A549 (cell line): ENCODE results near the gene ILRUN. TPM values are rescaled to one million over a fixed set of nuclear protein-coding genes. Genes with fewer than 3 reads are reported as not detected.
"Not testable (repeated sequence)": the region's sequence is repeated elsewhere in the genome, so short reads cannot be mapped to it uniquely, and the experiment has no call there.

Source experiments
- ATAC-seq, 2 experiments: fragments of 200-7000 bp in 1 of 2; fragments of >200 bp in 1 of 2; cut with Nextera tagmentation in 1 of 2; cut with Tn5 transposase in 1 of 2; 3 replicates each; pipeline versions ENCODE4 v1.8.0 to v1.9.1; 2018 to 2020; ENCODE audit warnings: mild to moderate bottlenecking in 1 of 2, moderate library complexity in 1 of 2
- CTCF ChIA-PET: fragments of 300-600 bp; sonication (Branson Sonifier 250); formaldehyde crosslinking; extraction: SDS; loops from one replicate; lab custom pipeline; 2021; ENCODE audit warnings: antibody characterized with exemption, inconsistent platforms; lab: Yijun Ruan, JAX
- POLR2A ChIA-PET: fragments of 350-600 bp; formaldehyde crosslinking; extraction: SDS; loops from one replicate; lab custom pipeline; 2021; ENCODE audit warnings: antibody characterized with exemption, inconsistent platforms; lab: Yijun Ruan, JAX
- DNase-seq, 2 experiments: peaks; one replicate each; pipeline versions ENCODE4 v3.0.0 to v3.0.0-alpha.2; 2011 to 2016; ENCODE audit warnings: low read depth in 1 of 2, low spot score in 1 of 2
- FAIRE-seq: peaks from 2 replicates; lab custom pipeline; 2011; peaks lifted over from hg19 to GRCh38; lab: Jason Lieb, UNC
- H3K27ac ChIP-seq, 2 experiments: fragments of >200 bp; sonication (Bioruptor Twin); formaldehyde crosslinking; 3 replicates each; pipeline ENCODE4 v1.5.1; 2016 to 2017
- H3K4me1 ChIP-seq: fragments of >200 bp; sonication (Bioruptor Twin); formaldehyde crosslinking; 3 replicates; pipeline ENCODE4 v1.6.1; 2016
- H3K4me2 ChIP-seq: fragments of >200 bp; sonication (Bioruptor Twin); formaldehyde crosslinking; 3 replicates; pipeline ENCODE4 v1.6.1; 2016
- H3K4me3 ChIP-seq: fragments of >200 bp; sonication (Bioruptor Twin); formaldehyde crosslinking; 3 replicates; pipeline ENCODE4 v1.5.1; 2016
- H3K9me3 ChIP-seq: fragments of >200 bp; sonication (Bioruptor Twin); formaldehyde crosslinking; 3 replicates; pipeline ENCODE4 v1.6.1; 2016
- BHLHE40 ChIP-seq: IDR thresholded peaks from 2 replicates; pipeline ENCODE4 v1.6.1; 2012; ENCODE audit warnings: low read depth, low read length, inconsistent platforms
- CEBPB ChIP-seq, 2 experiments: fragments of >200 bp in 1 of 2; sonication (Bioruptor Twin) in 1 of 2; formaldehyde crosslinking in 1 of 2; IDR thresholded peaks; 2 replicates each; pipeline ENCODE4 v1.6.1; 2012 to 2016
- CHD4 ChIP-seq: fragments of 200-600 bp; sonication (generic); IDR thresholded peaks from 2 replicates; pipeline ENCODE4 v1.6.1; 2016; ENCODE audit warnings: antibody characterized with exemption, mild to moderate bottlenecking, borderline replicate concordance
- ELK1 ChIP-seq: fragments of 150-350 bp; IDR thresholded peaks from 2 replicates; pipeline ENCODE4 v1.6.1; 2014; ENCODE audit warnings: low read depth, mild to moderate bottlenecking, low read length
- ESRRA ChIP-seq: fragments of 150-350 bp; IDR thresholded peaks from 2 replicates; pipeline ENCODE4 v1.6.1; 2014; ENCODE audit warnings: mild to moderate bottlenecking, low read length, borderline replicate concordance
- FOXS1 ChIP-seq: fragments of 250-450 bp; sonication (Bioruptor Pico); IDR thresholded peaks from 2 replicates; pipeline ENCODE4 v1.5.0; 2020; ENCODE audit warnings: mild to moderate bottlenecking, moderate library complexity
- HDAC2 ChIP-seq: fragments of 200-600 bp; sonication (generic); IDR thresholded peaks from 2 replicates; pipeline ENCODE4 v1.6.1; 2016
- HOXA7 ChIP-seq: fragments of 250-450 bp; sonication (Bioruptor Pico); IDR thresholded peaks from 2 replicates; pipeline ENCODE4 v1.5.0; 2020; ENCODE audit warnings: mild to moderate bottlenecking, moderate library complexity
- HOXB13 ChIP-seq: fragments of 250-450 bp; sonication (Bioruptor Pico); IDR thresholded peaks from 2 replicates; pipeline ENCODE4 v1.5.0; 2020; ENCODE audit warnings: low read depth, mild to moderate bottlenecking, moderate library complexity
- HOXB5 ChIP-seq: fragments of 250-450 bp; sonication (Bioruptor Pico); IDR thresholded peaks from 2 replicates; pipeline ENCODE4 v1.5.0; 2020; ENCODE audit warnings: mild to moderate bottlenecking, moderate library complexity
- JUN ChIP-seq, 2 experiments: fragments of >200 bp; sonication (Bioruptor Twin); formaldehyde crosslinking; IDR thresholded peaks; 2 replicates in 1 of 2; 3 replicates in 1 of 2; pipeline ENCODE4 v1.6.1; 2016 to 2017
- JUNB ChIP-seq: fragments of >200 bp; sonication (Bioruptor Twin); formaldehyde crosslinking; IDR thresholded peaks from 2 replicates; pipeline ENCODE4 v1.6.1; 2016
- MAFK ChIP-seq: fragments of 450-650 bp; IDR thresholded peaks from 2 replicates; pipeline ENCODE4 v1.6.1; 2014; ENCODE audit not compliant: partially characterized antibody
- PBX3 ChIP-seq: IDR thresholded peaks from 2 replicates; pipeline ENCODE4 v1.6.1; 2012
- PHF8 ChIP-seq: fragments of 200-600 bp; sonication (generic); IDR thresholded peaks from 2 replicates; pipeline ENCODE4 v1.6.1; 2016; ENCODE audit warnings: low read depth, mild to moderate bottlenecking, antibody characterized with exemption, moderate library complexity, borderline replicate concordance
- RCOR1 ChIP-seq: fragments of 150-350 bp; IDR thresholded peaks from 2 replicates; pipeline ENCODE4 v1.6.1; 2014; ENCODE audit warnings: antibody characterized with exemption, low read length, low read depth
- SMC3 ChIP-seq: fragments of >200 bp; sonication (Bioruptor Twin); formaldehyde crosslinking; IDR thresholded peaks from 3 replicates; pipeline ENCODE4 v1.6.1; 2018; ENCODE audit warnings: inconsistent platforms
- TP53 ChIP-seq: fragments of 250-450 bp; sonication (Bioruptor Pico); IDR thresholded peaks from 2 replicates; pipeline ENCODE4 v1.5.0; 2021; ENCODE audit warnings: mild to moderate bottlenecking, moderate library complexity
- USF2 ChIP-seq: fragments of 450-650 bp; IDR thresholded peaks from 2 replicates; pipeline ENCODE4 v1.6.1; 2014; ENCODE audit warnings: antibody characterized with exemption
- ZFP36 ChIP-seq: fragments of 450-650 bp; IDR thresholded peaks from 2 replicates; pipeline ENCODE4 v1.6.1; 2014; ENCODE audit warnings: borderline replicate concordance; ENCODE audit not compliant: partially characterized antibody
- ZNF302 ChIP-seq: fragments of 250-450 bp; sonication (Bioruptor Pico); IDR thresholded peaks from 2 replicates; pipeline ENCODE4 v1.9.0; 2021; ENCODE audit warnings: inconsistent platforms, mild to moderate bottlenecking, moderate library complexity
- WGBS: methylation state at CpG from one replicate; pipeline ENCODE4 v1.1.6; 2017; ENCODE audit errors: missing lambda C conversion rate; 5-methylcytosine and 5-hydroxymethylcytosine counted together
- polyA plus RNA-seq, 4 experiments: library from polyadenylated mRNA; depleted of rRNA in 3 of 4; stranded (reverse); fragments of >200 nt; fragmentation: RNase III in 1 of 4; extraction: RNeasy Plus Mini Kit Qiagen cat#74134 plus additional on column Dnase treatment in 1 of 4; gene quantifications; 2 replicates in 3 of 4; 3 replicates in 1 of 4; pipeline ENCODE4 v1.2.3, GENCODE V29; 2011 to 2017

ILRUN gene
- polyA plus RNA-seq, 2 of the 4 experiments (the other 2 are of a cell fraction), result 28.6 to 36.1 TPM

- peak overlapping the region in 1 of 2 experiments; percentile 83; a peak in 1 of 6 replicates for H3K27ac ChIP-seq
- peak overlapping the region; percentile 87; the same call in 1 of the 3 replicates for H3K4me2 ChIP-seq
- H3K4me3 ChIP-seq, result no peak overlapping the region
- H3K9me3 ChIP-seq, result no peaks in the 10 kb centered on the region
- no peak for FAIRE-seq
- no peak for TF ChIP-seq HOXB13 (CRISPR knock-in tag)
- no peak for TF ChIP-seq HDAC2
- TF ChIP-seq, all 56 proteins: peak for 0
- 68% methylated on average over 2 of the region's 2 CpGs for WGBS
- ChIA-PET CTCF (interaction anchor here (1.0 to 1.4 kb wide), 2 partner anchors 14 to 28 kb away, joined by 3 read pairs; no protein-coding TSS in a partner anchor), POLR2A (interaction anchor here (0.6 kb wide), 1 partner anchor 527 kb away, joined by 3 read pairs; no protein-coding TSS in a partner anchor)
- no peak for DNase-seq
- no peak for ATAC-seq
- H3K4me1 ChIP-seq, result peaks cover 41% of the 10 kb centered on the region
These were observed 20.9 kb upstream of the ILRUN start for GRCh38 chr6:34717466-34717865.

- no peak for DNase-seq
- H3K4me1 ChIP-seq, result peaks cover 34% of the 10 kb centered on the region
- no peak for ATAC-seq
- FAIRE-seq, result no peak
- H3K27ac ChIP-seq, result peak overlapping the region in 1 of 2 experiments; percentile 21; a peak in 1 of 6 replicates
- TF ChIP-seq FOXS1 (CRISPR knock-in tag) (no peak), HOXB5 (CRISPR knock-in tag) (no peak), CHD4 (no peak), HOXA7 (CRISPR knock-in tag) (no peak), RCOR1 (no peak), PHF8 (no peak), HDAC2 (no peak), CEBPB (IDR thresholded peaks at IDR 0.05) (no peak), USF2 (no peak), JUN (IDR thresholded peaks at IDR 0.05) (no peak), ZNF302 (CRISPR knock-in tag) (no peak), BHLHE40 (no peak), PBX3 (no peak), MAFK (no peak), JUNB (no peak), TP53 (no peak), SMC3 (no peak), ZFP36 (no peak), ELK1 (no peak), ESRRA (no peak)
- no peak overlapping the region for H3K4me3 ChIP-seq
- ChIA-PET CTCF (interaction anchor here (0.6 to 0.9 kb wide), 2 partner anchors 105 to 769 kb away, joined by 3 read pairs; no protein-coding TSS in a partner anchor), POLR2A (no interaction called here)
- 86% methylated on average over 4 of the region's 4 CpGs for WGBS
- H3K4me2 ChIP-seq, result no peak overlapping the region
- no peaks in the 10 kb centered on the region for H3K9me3 ChIP-seq
These were observed 18.1 kb upstream of the ILRUN start for GRCh38 chr6:34714663-34715062.

- FAIRE-seq, POLR2A ChIA-PET: not testable (repeated sequence)
- 78% methylated on average over 7 of the region's 7 CpGs for WGBS
These were observed 16.3 kb upstream of the ILRUN start for GRCh38 chr6:34712881-34713280.

More at GRCh38 chr6:34712881-34713280, 16.3 kb upstream of the ILRUN start:
- ATAC-seq, H3K4me2 ChIP-seq, CTCF ChIA-PET, DNase-seq, H3K27ac ChIP-seq, H3K9me3 ChIP-seq, H3K4me3 ChIP-seq: not testable (repeated sequence)
- H3K4me1 ChIP-seq, result peaks cover 21% of the 10 kb centered on the region
